Spleen (tissue), 13 donors: Measurements from ENCODE around the gene FILIP1L. TPM values are rescaled to one million over a fixed set of nuclear protein-coding genes. Genes with fewer than 3 reads are reported as not detected.
A peak's percentile ranks its signal among the peaks of the same experiment; 100 is the strongest.

ENCODE experiments used
- DNase-seq: peaks from one replicate; pipeline ENCODE4 v3.0.0-alpha.2; 2020
- H3K27ac ChIP-seq, 8 donors: fragments of 200-600 bp; sonication (generic) in 7 of 8; 1 replicate in 4 of 8; 2 replicates in 4 of 8; pipeline versions ENCODE4 v1.5.0 to v1.8.0; 2016 to 2021; ENCODE audit warnings: inconsistent platforms in 4 of 8, mild to moderate bottlenecking in 4 of 8, moderate library complexity in 1 of 8
- H3K27me3 ChIP-seq, 7 donors: fragments of 200-600 bp; sonication (generic) in 6 of 7; replicated peaks in 1 of 7; 1 replicate in 4 of 7; 2 replicates in 3 of 7; pipeline versions ENCODE4 v1.5.0 to v1.8.0; 2016 to 2021; ENCODE audit warnings: inconsistent platforms in 3 of 7, mild to moderate bottlenecking in 1 of 7
- H3K36me3 ChIP-seq, 6 donors: fragments of 200-600 bp; sonication (generic) in 5 of 6; 1 replicate in 4 of 6; 2 replicates in 2 of 6; pipeline versions ENCODE4 v1.5.0 to v1.8.0; 2016 to 2021; ENCODE audit warnings: inconsistent platforms in 2 of 6
- H3K4me1 ChIP-seq, 6 donors: fragments of 200-600 bp; sonication (generic) in 5 of 6; 1 replicate in 3 of 6; 2 replicates in 3 of 6; pipeline versions ENCODE4 v1.5.0 to v1.8.0; 2016 to 2021; ENCODE audit warnings: inconsistent platforms in 3 of 6
- H3K4me3 ChIP-seq, 8 donors: fragments of 200-600 bp; sonication (generic) in 7 of 8; 1 replicate in 4 of 8; 2 replicates in 4 of 8; pipeline versions ENCODE4 v1.5.0 to v1.8.0; 2016 to 2021; ENCODE audit warnings: inconsistent platforms in 4 of 8, mild to moderate bottlenecking in 4 of 8, moderate library complexity in 2 of 8
- H3K9me3 ChIP-seq, 8 donors: fragments of 200-600 bp; sonication (generic) in 7 of 8; 1 replicate in 4 of 8; 2 replicates in 4 of 8; pipeline versions ENCODE4 v1.5.0 to v1.8.0; 2016 to 2021; ENCODE audit warnings: inconsistent platforms in 4 of 8
- POLR2A ChIP-seq, 3 donors: fragments of 450-650 bp; IDR thresholded peaks; one replicate each; pipeline ENCODE4 v1.5.1; 2017; ENCODE audit warnings: antibody characterized with exemption in 3 of 3, mild to moderate bottlenecking in 1 of 3
- POLR2AphosphoS5 ChIP-seq, 3 donors: sonication (generic); formaldehyde crosslinking; IDR thresholded peaks; one replicate each; pipeline ENCODE4 v1.5.1; 2017; ENCODE audit warnings: antibody characterized with exemption in 3 of 3
- whole genome bisulfite sequencing, 5 donors: extraction: QIAGEN DNeasy Blood & Tissue Kit in 3 of 5; methylation state at CpG; one replicate each; pipeline versions ENCODE4 v1.1.5 to v1.1.7; 2013 to 2018; 5-methylcytosine and 5-hydroxymethylcytosine counted together
- intact Hi-C: fragments of 100-400 bp; cut with DNase I; formaldehyde crosslinking; loops from one replicate; pipeline ENCODE4 v1.15.0; 2023; ENCODE audit warnings: low total_unique reads
- long read RNA-seq, 2 donors: transcript quantifications; one replicate each; lab custom pipeline, GENCODE V29; 2026
- polyA plus RNA-seq, 3 donors: library from polyadenylated mRNA; stranded (reverse); fragments of 200-250 nt; gene quantifications; one replicate each; pipeline ENCODE4 v1.2.1, GENCODE V29; 2013
- total RNA-seq, 7 donors: library from RNA; depleted of rRNA in 3 of 7; stranded (reverse); fragments of >200 nt in 3 of 7; fragmentation: NEBNext Ultra II Directional in 4 of 7; extraction: Animal tissue kit (Norgen Biotek cat#: 25700) in 4 of 7; gene quantifications; one replicate each; pipeline versions ENCODE4 v1.1.0 to v1.2.1, GENCODE V29; 2016 to 2021
- TF ChIP-seq, protein P1 (sequence below), 11 experiments: fragments of 200-600 bp in 7 of 11; fragments of 450-650 bp in 4 of 11; sonication (generic) in 4 of 11; IDR thresholded peaks in 8 of 11; conservative IDR thresholded peaks in 3 of 11; 1 replicate in 7 of 11; 2 replicates in 4 of 11; pipeline versions ENCODE4 v1.4.0 to v1.8.0; 2016 to 2021; ENCODE audit warnings: antibody characterized with exemption in 11 of 11, inconsistent platforms in 4 of 11, mild to moderate bottlenecking in 1 of 11
- donor health status: healthy with polysubstance abuse.
- donor health status: DM: no; HTN: no; CAD: no; lungs with moderate emphysema.
- donor health status: DM: no; HTN: no; CAD: no.
- donor health status: Bipolar disorder and iron deficiency.
- donor health status: healthy.
- donor health status: DM: no; HTN: no; CAD: no.
- donor health status: DM: yes; HTN: yes; CAD: no.

Gene FILIP1L
- total RNA-seq (10 to 100 TPM; 17.6 to 47.7 (median 41.3) TPM), polyA plus RNA-seq (10 to 100 TPM; 11.1 to 15.2 (median 14.0) TPM)
- long read RNA-seq, donor 1, partial matches to known transcripts, result 0 of 3 reads
- long read RNA-seq, donor 1, other reads (novel, unspliced or antisense), result 0 of 3 reads
- long read RNA-seq, donor 2, partial matches to known transcripts, result 0 of 1 reads
- long read RNA-seq, donor 2, other reads (novel, unspliced or antisense), result 0 of 1 reads

- 83 to 94% (median 90%) methylated on average over 7 of the region's 7 CpGs for WGBS, 5 donors
- TF ChIP-seq POLR2A (IDR thresholded peaks at IDR 0.05) (no peak), POLR2AphosphoS5 (IDR thresholded peaks at IDR 0.05) (no peak)
- TF ChIP-seq, protein P1, sequence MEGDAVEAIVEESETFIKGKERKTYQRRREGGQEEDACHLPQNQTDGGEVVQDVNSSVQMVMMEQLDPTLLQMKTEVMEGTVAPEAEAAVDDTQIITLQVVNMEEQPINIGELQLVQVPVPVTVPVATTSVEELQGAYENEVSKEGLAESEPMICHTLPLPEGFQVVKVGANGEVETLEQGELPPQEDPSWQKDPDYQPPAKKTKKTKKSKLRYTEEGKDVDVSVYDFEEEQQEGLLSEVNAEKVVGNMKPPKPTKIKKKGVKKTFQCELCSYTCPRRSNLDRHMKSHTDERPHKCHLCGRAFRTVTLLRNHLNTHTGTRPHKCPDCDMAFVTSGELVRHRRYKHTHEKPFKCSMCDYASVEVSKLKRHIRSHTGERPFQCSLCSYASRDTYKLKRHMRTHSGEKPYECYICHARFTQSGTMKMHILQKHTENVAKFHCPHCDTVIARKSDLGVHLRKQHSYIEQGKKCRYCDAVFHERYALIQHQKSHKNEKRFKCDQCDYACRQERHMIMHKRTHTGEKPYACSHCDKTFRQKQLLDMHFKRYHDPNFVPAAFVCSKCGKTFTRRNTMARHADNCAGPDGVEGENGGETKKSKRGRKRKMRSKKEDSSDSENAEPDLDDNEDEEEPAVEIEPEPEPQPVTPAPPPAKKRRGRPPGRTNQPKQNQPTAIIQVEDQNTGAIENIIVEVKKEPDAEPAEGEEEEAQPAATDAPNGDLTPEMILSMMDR (IDR thresholded peaks at IDR 0.05 in 8 of 11, conservative IDR thresholded peaks at IDR 0.05 in 3 of 11), result no peak
- no peak for DNase-seq
- Histone ChIP-seq H3K36me3 (no peaks in the 10 kb centered on the region), H3K27ac (no peak within 1 kb of the TSS), H3K27me3 (no peaks in the 10 kb centered on the region), H3K4me3 (no peak within 1 kb of the TSS), H3K9me3 (no peaks in the 10 kb centered on the region), H3K4me1 (peaks cover 0 to 5% (median 0%) of the 10 kb centered on the region in 6 donors)
- intact Hi-C loops, result no loop called here
Observed at GRCh38 chr3:100114413-100115030, at the start of gene FILIP1L. FILIP1L (minus strand) TSS chr3:100114501.

GRCh38 chr3:100163787-100164186 is 49.5 kb upstream of the FILIP1L start:
- Histone ChIP-seq H3K9me3 (no peaks in the 10 kb centered on the region), H3K27me3 (no peaks in the 10 kb centered on the region), H3K27ac (peak overlapping the region in 4 of 8 donors; percentile 18 to 46 (median 23)), H3K36me3 (peaks cover 0 to 45% (median 0%) of the 10 kb centered on the region in 6 donors), H3K4me1 (peaks cover 0 to 27% (median 6%) of the 10 kb centered on the region in 6 donors), H3K4me3 (no peak overlapping the region)
- WGBS, 5 donors, result 85 to 91% (median 90%) methylated on average over 2 of the region's 2 CpGs
- DNase-seq, result no peak
- TF ChIP-seq POLR2A (IDR thresholded peaks at IDR 0.05) (no peak), POLR2AphosphoS5 (IDR thresholded peaks at IDR 0.05) (no peak)
- TF ChIP-seq, protein P1 (IDR thresholded peaks at IDR 0.05 in 8 of 11, conservative IDR thresholded peaks at IDR 0.05 in 3 of 11), result no peak
- intact Hi-C loops, result no loop called here

DNA sequence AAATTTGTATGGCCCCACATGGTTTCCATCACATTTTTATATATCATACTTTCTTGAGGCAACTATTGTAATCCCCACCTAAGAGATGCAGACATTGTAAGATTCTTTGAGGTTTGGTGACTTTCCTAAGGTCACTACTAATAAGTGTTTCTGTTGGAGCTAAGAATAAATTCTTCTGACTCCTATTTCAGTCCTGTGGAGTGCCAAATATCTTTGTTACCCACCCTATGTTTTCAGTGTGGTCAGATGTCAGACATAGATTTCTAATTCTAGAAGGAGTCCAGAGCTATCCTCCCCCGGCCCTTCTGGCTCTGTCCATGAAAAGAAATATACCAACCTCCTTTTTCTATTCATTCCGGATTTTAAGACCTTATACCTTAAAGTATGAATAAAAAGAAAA is 46.2 kb upstream of the FILIP1L start:
- no peak overlapping the region for H3K4me3 ChIP-seq
- WGBS, 5 donors, result 86 to 97% (median 89%) methylated on average over 2 of the region's 2 CpGs
- no peak for DNase-seq
- H3K9me3 ChIP-seq, result peaks cover 0 to 17% (median 11%) of the 10 kb centered on the region in 8 donors
- H3K36me3 ChIP-seq, result peaks cover 0 to 39% (median 0%) of the 10 kb centered on the region in 6 donors
- intact Hi-C loops, result no loop called here
- TF ChIP-seq POLR2A (IDR thresholded peaks at IDR 0.05), result no peak
- TF ChIP-seq POLR2AphosphoS5 (IDR thresholded peaks at IDR 0.05), result no peak
- TF ChIP-seq, protein P1 (IDR thresholded peaks at IDR 0.05 in 8 of 11, conservative IDR thresholded peaks at IDR 0.05 in 3 of 11), result no peak
- peaks cover 0 to 37% (median 13%) of the 10 kb centered on the region in 6 donors for H3K4me1 ChIP-seq
- no peaks in the 10 kb centered on the region for H3K27me3 ChIP-seq
- H3K27ac ChIP-seq, result peak overlapping the region; percentile 17 to 75 (median 60)
